ENCODE results near the gene COL8A1.

COL8A1 gene

DNA sequence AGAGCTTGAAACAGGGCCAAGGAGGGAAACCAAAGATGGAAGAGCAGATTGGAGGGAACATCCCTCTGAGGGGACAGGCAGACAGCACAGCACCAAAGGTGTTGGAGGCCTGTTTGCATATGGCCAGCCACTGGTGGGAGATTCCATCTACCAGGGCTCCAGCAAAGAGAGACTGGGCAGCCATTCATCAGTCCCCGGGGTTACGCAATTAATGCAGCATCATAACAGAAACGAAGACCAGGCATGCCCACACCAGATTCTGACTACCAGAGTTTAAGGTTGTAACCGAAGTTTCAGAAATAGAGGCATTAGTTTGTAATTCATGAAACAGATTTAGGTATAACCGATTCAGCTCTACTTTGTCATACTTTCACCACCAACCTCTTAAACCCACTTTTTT, 58.1 kb downstream of the COL8A1 start:
- TF ChIP-seq, protein P1, sequence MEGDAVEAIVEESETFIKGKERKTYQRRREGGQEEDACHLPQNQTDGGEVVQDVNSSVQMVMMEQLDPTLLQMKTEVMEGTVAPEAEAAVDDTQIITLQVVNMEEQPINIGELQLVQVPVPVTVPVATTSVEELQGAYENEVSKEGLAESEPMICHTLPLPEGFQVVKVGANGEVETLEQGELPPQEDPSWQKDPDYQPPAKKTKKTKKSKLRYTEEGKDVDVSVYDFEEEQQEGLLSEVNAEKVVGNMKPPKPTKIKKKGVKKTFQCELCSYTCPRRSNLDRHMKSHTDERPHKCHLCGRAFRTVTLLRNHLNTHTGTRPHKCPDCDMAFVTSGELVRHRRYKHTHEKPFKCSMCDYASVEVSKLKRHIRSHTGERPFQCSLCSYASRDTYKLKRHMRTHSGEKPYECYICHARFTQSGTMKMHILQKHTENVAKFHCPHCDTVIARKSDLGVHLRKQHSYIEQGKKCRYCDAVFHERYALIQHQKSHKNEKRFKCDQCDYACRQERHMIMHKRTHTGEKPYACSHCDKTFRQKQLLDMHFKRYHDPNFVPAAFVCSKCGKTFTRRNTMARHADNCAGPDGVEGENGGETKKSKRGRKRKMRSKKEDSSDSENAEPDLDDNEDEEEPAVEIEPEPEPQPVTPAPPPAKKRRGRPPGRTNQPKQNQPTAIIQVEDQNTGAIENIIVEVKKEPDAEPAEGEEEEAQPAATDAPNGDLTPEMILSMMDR (IDR thresholded peaks at IDR 0.05; ENCODE audit: control insufficient read depth, insufficient read depth, low read depth, low read length, missing control alignments), result no peak
- H3K4me3 ChIP-seq (ENCODE audit: control insufficient read depth, low read depth, low read length), result no peak overlapping the region

DNA sequence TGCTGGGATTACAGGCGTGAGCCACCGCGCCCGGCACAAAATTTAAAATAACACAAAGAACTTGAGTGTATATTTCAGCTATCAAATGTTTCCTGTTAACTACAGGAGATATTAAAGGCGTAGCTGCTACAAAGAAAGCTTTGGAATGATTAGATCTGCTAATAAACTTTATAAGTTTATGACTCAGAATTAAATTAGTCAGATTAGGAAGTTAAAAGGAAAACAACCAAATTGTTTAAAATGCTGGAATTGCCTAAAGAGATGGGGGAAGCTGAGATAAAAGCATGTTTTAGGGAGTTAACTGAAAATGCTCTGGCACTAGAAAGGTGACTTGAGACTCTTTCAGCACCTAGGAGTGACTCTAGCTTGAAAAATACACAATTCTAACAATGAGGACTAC, 58.9 kb downstream of the COL8A1 start:
- TF ChIP-seq, protein P1 (IDR thresholded peaks at IDR 0.05; ENCODE audit: control insufficient read depth, insufficient read depth, low read depth, low read length, missing control alignments), result no peak
- DNase-seq (ENCODE audit: low read depth), result no peak
- H3K4me3 ChIP-seq (ENCODE audit: control insufficient read depth, low read depth, low read length), result no peak overlapping the region

More for the DNA sequence above, 58.1 kb downstream of the COL8A1 start:
- DNase-seq (ENCODE audit: low read depth), result no peak

DNA sequence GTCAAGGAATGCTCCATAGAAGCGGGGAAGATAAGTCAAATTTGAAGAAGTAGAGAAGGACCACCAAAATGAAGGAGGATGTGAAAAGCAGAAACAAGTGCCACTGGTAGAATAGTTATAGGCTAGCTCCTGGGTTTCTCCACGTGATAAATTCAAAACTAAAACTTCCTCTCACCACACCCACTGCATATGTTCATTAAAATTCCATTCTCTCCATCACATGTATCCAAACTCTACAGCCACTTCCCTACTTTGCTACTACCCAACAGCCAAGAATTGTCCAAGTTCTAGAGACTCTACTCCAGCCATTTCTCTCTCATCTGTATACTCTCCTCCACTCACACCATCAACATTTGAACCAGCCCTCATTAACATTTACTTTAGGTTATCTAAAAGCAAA, 60.5 kb downstream of the COL8A1 start:
- no peak for DNase-seq (ENCODE audit: low read depth)
- TF ChIP-seq, protein P1 (IDR thresholded peaks at IDR 0.05; ENCODE audit: control insufficient read depth, insufficient read depth, low read depth, low read length, missing control alignments), result no peak
- H3K4me3 ChIP-seq (ENCODE audit: control insufficient read depth, low read depth, low read length), result no peak overlapping the region

DNA sequence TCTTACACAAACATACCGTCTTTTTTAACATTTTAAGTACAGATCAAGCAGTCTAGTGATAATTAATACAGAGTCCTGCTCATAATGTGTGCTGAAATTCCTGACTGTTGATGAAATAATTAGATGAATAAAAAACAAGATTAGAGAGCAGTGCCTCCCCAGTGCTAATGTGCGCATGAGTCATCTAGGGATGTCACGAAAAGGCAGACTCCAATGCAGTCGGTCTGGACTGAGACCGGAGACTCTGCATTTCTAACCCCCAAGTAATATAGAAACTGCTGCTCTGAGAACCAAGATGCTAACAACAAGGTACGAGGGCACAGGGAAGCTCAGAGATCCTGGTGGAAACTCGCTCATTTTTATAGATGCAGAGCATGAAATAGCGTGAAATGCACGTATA, 61.4 kb downstream of the COL8A1 start:
- DNase-seq (ENCODE audit: low read depth), result no peak
- TF ChIP-seq, protein P1 (IDR thresholded peaks at IDR 0.05; ENCODE audit: control insufficient read depth, insufficient read depth, low read depth, low read length, missing control alignments), result no peak
- no peak overlapping the region for H3K4me3 ChIP-seq (ENCODE audit: control insufficient read depth, low read depth, low read length)

DNA sequence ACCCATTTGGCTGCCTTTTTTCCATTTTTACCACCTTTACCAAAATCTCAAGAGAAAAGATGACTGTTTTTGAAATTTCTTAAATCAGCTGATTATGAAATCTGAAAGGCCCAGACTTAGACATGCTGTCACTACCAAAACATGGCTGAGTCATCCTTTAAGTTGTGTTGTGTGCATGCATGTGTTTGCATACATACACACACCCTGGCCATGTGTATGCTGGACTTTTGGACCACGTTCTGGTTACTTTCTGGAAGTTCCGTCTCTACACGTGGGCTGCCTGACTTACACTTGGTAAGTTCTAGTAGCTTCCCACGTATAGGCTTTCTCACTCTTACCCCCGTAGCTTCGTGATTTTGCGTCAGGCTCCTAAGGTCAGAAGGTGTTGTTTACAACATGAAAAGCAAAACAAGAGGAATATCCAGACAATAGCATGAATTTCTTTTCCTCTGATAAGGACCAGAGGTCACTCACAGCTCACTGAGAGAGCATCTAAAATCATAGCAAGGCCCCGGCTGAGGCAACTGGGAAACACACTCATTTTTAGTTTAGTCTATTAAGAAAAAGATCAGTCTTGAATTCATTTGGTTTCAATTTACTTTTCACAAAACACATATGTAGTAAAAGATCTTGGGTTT, 62.4 kb downstream of the COL8A1 start:
- no peak for DNase-seq (ENCODE audit: low read depth)
- TF ChIP-seq, protein P1 (IDR thresholded peaks at IDR 0.05; ENCODE audit: control insufficient read depth, insufficient read depth, low read depth, low read length, missing control alignments), result no peak
- no peak overlapping the region for H3K4me3 ChIP-seq (ENCODE audit: control insufficient read depth, low read depth, low read length)

DNA sequence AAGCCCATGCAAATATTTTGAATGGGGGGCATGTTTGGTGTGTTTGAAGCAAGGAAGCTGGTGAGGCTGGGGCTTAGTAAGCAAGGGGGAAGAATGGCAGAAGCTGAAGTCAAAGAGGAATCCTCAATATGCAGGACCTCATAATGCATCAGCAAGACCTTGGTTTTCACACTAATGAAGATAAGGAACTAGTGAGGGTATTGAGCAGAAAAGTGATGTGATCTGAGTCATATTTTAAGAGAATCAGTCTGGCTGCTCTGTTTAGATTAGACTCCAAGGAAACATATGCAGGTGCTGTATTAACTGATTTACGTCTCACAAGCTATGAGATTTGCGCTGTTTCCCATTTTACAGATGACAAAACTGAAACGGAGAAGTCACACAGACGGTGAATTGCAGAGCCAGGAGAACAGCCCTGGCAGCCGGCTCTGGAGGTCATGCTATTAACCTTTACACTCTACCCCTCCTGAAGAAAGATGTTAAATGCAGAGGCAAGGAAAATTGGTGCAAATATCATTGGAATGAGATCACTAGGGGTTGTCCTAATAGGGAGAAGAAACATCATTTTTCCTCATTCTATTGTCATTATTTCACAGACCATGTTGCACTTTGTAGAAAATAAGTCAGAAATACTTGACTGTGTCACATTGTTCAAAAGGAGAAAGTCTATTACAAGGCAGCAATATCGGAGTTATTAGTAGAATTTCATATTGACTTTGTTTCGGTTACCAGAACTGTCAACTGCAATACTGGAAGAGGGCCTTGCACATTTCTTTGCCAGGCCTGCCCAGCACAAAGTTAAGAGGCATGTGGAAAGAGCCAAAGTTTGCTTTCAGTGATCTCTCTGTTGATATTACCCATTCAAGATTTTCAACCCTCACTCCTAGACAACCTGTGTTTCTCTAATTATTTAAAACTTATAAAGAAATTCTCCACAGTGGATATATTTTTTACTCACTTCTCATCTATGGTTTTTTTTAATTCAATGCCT, 64.9 kb downstream of the COL8A1 start:
- no peak for DNase-seq (ENCODE audit: low read depth)
- TF ChIP-seq, protein P1 (IDR thresholded peaks at IDR 0.05; ENCODE audit: control insufficient read depth, insufficient read depth, low read depth, low read length, missing control alignments), result no peak
- no peak overlapping the region for H3K4me3 ChIP-seq (ENCODE audit: control insufficient read depth, low read depth, low read length)
